Heart left ventricle (tissue), 16 donors: ENCODE measurements around the gene LSM14A. TPM values are rescaled to one million over a fixed set of nuclear protein-coding genes. Genes with fewer than 3 reads are reported as not detected.

Source experiments
- ATAC-seq, 4 donors: fragments of 200-7000 bp; cut with Tn5 transposase; one replicate each; pipeline ENCODE4 v1.9.1; 2020 to 2022; ENCODE audit warnings: moderate library complexity in 4 of 4, mild to moderate bottlenecking in 3 of 4, moderate number of reproducible peaks in 1 of 4
- DNase-seq, 5 donors: peaks; one replicate each; pipeline ENCODE4 v3.0.0-alpha.2; 2020
- H3K27ac ChIP-seq, 12 donors: fragments of 200-600 bp; sonication (generic) in 4 of 12; one replicate each; pipeline versions ENCODE4 v1.5.0 to v1.8.0; 2016 to 2022; ENCODE audit warnings: mild to moderate bottlenecking in 2 of 12
- H3K27me3 ChIP-seq, 9 donors: fragments of 200-600 bp; sonication (generic) in 2 of 9; one replicate each; pipeline versions ENCODE4 v1.5.1 to v1.8.0; 2016 to 2022; ENCODE audit warnings: mild to moderate bottlenecking in 3 of 9
- H3K36me3 ChIP-seq, 9 donors: fragments of 200-600 bp; sonication (generic) in 2 of 9; one replicate each; pipeline versions ENCODE4 v1.5.0 to v1.8.0; 2018 to 2022; ENCODE audit warnings: mild to moderate bottlenecking in 2 of 9
- H3K4me1 ChIP-seq, 12 donors: fragments of 200-600 bp; sonication (generic) in 4 of 12; one replicate each; pipeline versions ENCODE4 v1.5.0 to v1.8.0; 2016 to 2022; ENCODE audit warnings: mild to moderate bottlenecking in 3 of 12
- H3K4me3 ChIP-seq, 12 donors: fragments of 200-600 bp; sonication (generic) in 4 of 12; one replicate each; pipeline versions ENCODE4 v1.5.0 to v1.8.0; 2017 to 2022; ENCODE audit warnings: mild to moderate bottlenecking in 9 of 12, moderate library complexity in 4 of 12
- H3K9me3 ChIP-seq, 12 donors: fragments of 200-600 bp; sonication (generic) in 4 of 12; one replicate each; pipeline versions ENCODE4 v1.5.0 to v1.8.0; 2016 to 2022; ENCODE audit warnings: mild to moderate bottlenecking in 1 of 12
- POLR2A ChIP-seq, 2 donors: fragments of 450-650 bp; IDR thresholded peaks; one replicate each; pipeline ENCODE4 v1.6.1; 2017; ENCODE audit warnings: antibody characterized with exemption in 2 of 2, mild to moderate bottlenecking in 2 of 2, moderate library complexity in 2 of 2
- WGBS, 4 donors: extraction: QIAGEN DNeasy Blood & Tissue Kit in 2 of 4; methylation state at CpG; one replicate each; pipeline versions ENCODE4 v1.1.5 to v1.1.7; 2013 to 2018; 5-methylcytosine and 5-hydroxymethylcytosine counted together
- intact Hi-C, 10 donors: fragments of 100-400 bp; cut with DNase I; formaldehyde crosslinking; loops; one replicate each; pipeline versions ENCODE4 v1.11.1 to v1.14.2; 2022
- long read RNA-seq, 3 donors: library from polyadenylated mRNA; unstranded; transcript quantifications; one replicate each; pipeline ENCODE4 v2.0.0, GENCODE V29; 2020 to 2021
- polyA plus RNA-seq, 2 donors: library from polyadenylated mRNA; stranded (reverse); fragments of 200-250 nt; gene quantifications; one replicate each; pipeline ENCODE4 v1.2.3, GENCODE V29; 2013
- total RNA-seq, 9 donors: library from RNA; depleted of rRNA in 2 of 9; stranded (reverse); fragments of >200 nt in 2 of 9; fragmentation: NEBNext Ultra II Directional in 3 of 9; extraction: Animal tissue kit (Norgen Biotek cat#: 25700) in 3 of 9; gene quantifications; one replicate each; pipeline versions ENCODE4 v1.1.0 to v1.2.4, GENCODE V29; 2016 to 2023
- TF ChIP-seq, protein P1 (sequence below), 12 donors: fragments of 200-600 bp; sonication (generic) in 4 of 12; IDR thresholded peaks; one replicate each; pipeline versions ENCODE4 v1.5.0 to v1.8.0; 2018 to 2022; ENCODE audit warnings: antibody characterized with exemption in 12 of 12, mild to moderate bottlenecking in 5 of 12
- donor health status: ischemic (EF 13 %, LVEDD 7.1; RV severe dilation, severe dysfunction).
- donor health status: healthy with polysubstance abuse.
- donor health status: DM: no; HTN: yes; CAD: no.
- donor health status: DM: no; HTN: no; CAD: no.
- donor health status: ischemic (EF 25% LVEDD 6.9; RV normal size, moderate dysfunction).
- donor health status: ischemic (EF 25% LVEDD 5.7; RV mildly dilated, moderate dysfunction).
- donor health status: healthy.
- donor health status: DM: yes; HTN: yes; CAD: no.
- donor health status: ischemic (EF 35%, LVEDD 5.7; RV mildly dilated, moderate dysfunction).
- donor health status: nonischemic (EF 11% LVEDD 7.7; RV severe dilation, severe dysfunction).
- donor health status: DM: yes; HTN: yes; CAD: no.
- donor health status: PGD.
- donor health status: ischemic (EF 29% LVEDD 5.4; RV normal size, mild dysfunction).
- donor health status: nonischemic (EF 23%, LVEDD 6.1; RV moderate dilation, normal function).

LSM14A gene
- total RNA-seq = 10 to 100 TPM; 39.8 to 86.8 (median 70.5) TPM
- polyA plus RNA-seq = 100 to 1,000 TPM in 1 of 2 donors, 10 to 100 TPM in 1; 34.6 to 109 TPM
- long read RNA-seq, donor 1, transcript LSM14A-203 (10 exons, 3,596 nt) = major isoform, 46 of 103 reads
- long read RNA-seq, donor 1, transcript LSM14A-201 (11 exons, 3,424 nt) = minor isoform, 30 of 103 reads
- long read RNA-seq, donor 1, partial matches to known transcripts = 7 of 103 reads
- long read RNA-seq, donor 1, other reads (novel, unspliced or antisense) = 18 of 103 reads
- long read RNA-seq, donor 2, transcript LSM14A-203 (10 exons, 3,596 nt) = major isoform, 96 of 239 reads
- long read RNA-seq, donor 2, transcript LSM14A-201 (11 exons, 3,424 nt) = minor isoform, 88 of 239 reads
- long read RNA-seq, donor 2, partial matches to known transcripts = 30 of 239 reads
- long read RNA-seq, donor 2, other reads (novel, unspliced or antisense) = 24 of 239 reads
- long read RNA-seq, donor 3, transcript LSM14A-203 (10 exons, 3,596 nt) = major isoform, 50 of 108 reads
- long read RNA-seq, donor 3, transcript LSM14A-201 (11 exons, 3,424 nt) = minor isoform, 38 of 108 reads
- long read RNA-seq, donor 3, partial matches to known transcripts = 5 of 108 reads
- long read RNA-seq, donor 3, other reads (novel, unspliced or antisense) = 13 of 108 reads

DNA sequence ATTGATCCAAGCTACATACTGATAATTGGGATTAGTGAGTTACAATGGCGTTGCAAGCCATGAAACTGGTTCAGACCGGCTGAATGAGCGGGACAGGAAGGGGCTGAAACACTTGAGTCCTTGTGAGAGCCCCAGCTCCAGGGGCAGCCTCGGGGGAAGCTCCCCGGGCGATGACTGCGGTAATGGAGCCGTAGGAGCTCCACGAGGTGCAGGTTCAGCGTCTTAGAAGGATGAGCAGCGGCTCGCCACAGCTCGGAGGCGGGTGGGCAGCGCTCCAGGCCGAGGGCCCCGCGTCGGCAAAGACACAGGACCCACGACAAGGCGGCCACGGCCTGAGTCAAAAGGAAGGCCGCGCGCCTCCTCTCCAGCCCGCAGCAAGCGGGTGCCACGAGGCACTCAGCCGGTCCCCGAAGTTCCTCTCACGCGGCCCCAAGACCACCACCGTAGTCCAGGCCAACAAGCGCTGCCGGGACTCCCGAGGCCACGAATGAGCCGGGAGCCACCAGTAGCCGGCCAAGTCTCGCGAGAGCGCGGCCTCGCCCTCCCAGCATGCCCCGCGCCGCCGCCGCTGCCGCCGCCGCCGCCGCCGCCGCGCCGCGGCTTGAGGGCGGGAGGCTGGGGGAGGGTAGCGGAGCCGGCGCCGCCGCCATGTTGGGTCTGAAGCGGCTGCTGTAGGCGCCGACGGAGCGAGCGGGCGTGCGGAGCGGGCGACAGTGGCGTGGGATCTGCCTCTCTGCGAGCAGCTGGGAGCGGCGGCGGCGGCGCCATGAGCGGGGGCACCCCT lies at the start of gene LSM14A:
TSS of gene LSM14A (plus strand) at position 628 of the 784 bp plus-strand sequence. CDS start at position 767, 139 bp downstream.
- 0 to 2% (median 0%) methylated on average over 28 to 83 of the region's 83 CpGs for WGBS, 4 donors
- Histone ChIP-seq H3K27ac (peak within 1 kb of the TSS; percentile 97 to 100 (median 98)), H3K27me3 (no peaks in the 10 kb centered on the region), H3K36me3 (peaks cover 0 to 16% (median 0%) of the 10 kb centered on the region in 9 donors), H3K9me3 (no peaks in the 10 kb centered on the region), H3K4me3 (peak within 1 kb of the TSS; percentile 78 to 99 (median 93)), H3K4me1 (peaks cover 23 to 50% (median 40%) of the 10 kb centered on the region in 12 donors)
- DNase-seq (peak; percentile 94 to 97 (median 94)), ATAC-seq (peak; percentile 88 to 95 (median 92))
- TF ChIP-seq, protein P1, sequence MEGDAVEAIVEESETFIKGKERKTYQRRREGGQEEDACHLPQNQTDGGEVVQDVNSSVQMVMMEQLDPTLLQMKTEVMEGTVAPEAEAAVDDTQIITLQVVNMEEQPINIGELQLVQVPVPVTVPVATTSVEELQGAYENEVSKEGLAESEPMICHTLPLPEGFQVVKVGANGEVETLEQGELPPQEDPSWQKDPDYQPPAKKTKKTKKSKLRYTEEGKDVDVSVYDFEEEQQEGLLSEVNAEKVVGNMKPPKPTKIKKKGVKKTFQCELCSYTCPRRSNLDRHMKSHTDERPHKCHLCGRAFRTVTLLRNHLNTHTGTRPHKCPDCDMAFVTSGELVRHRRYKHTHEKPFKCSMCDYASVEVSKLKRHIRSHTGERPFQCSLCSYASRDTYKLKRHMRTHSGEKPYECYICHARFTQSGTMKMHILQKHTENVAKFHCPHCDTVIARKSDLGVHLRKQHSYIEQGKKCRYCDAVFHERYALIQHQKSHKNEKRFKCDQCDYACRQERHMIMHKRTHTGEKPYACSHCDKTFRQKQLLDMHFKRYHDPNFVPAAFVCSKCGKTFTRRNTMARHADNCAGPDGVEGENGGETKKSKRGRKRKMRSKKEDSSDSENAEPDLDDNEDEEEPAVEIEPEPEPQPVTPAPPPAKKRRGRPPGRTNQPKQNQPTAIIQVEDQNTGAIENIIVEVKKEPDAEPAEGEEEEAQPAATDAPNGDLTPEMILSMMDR (IDR thresholded peaks at IDR 0.05) = peak in 1 of 12 donors; percentile 7
- peak in 1 of 2 donors; percentile 63 for TF ChIP-seq POLR2A (IDR thresholded peaks at IDR 0.05)
- intact Hi-C loops = loop anchor here in 1 of 10 donors (5.0 kb wide), 1 partner anchor 995 kb away; no protein-coding TSS in a partner anchor

- no peak for ATAC-seq
Observed at GRCh38 chr19:34124828-34125227, 47.5 kb upstream of the LSM14A start.

GRCh38 chr19:34126966-34127365 lies 45.3 kb upstream of the LSM14A start:
- no peaks in the 10 kb centered on the region for H3K9me3 ChIP-seq
- no peaks in the 10 kb centered on the region for H3K36me3 ChIP-seq
- WGBS, 4 donors = 68 to 84% (median 79%) methylated on average over 4 to 8 of the region's 8 CpGs
- intact Hi-C loops = no loop called here
- H3K27me3 ChIP-seq = no peaks in the 10 kb centered on the region
- no peak for DNase-seq
- no peak for ATAC-seq
- H3K4me1 ChIP-seq = no peaks in the 10 kb centered on the region
- TF ChIP-seq, protein P1 (IDR thresholded peaks at IDR 0.05) = no peak
- no peak for TF ChIP-seq POLR2A (IDR thresholded peaks at IDR 0.05)
- H3K4me3 ChIP-seq = no peak overlapping the region
- no peak overlapping the region for H3K27ac ChIP-seq

More at GRCh38 chr19:34124828-34125227, 47.5 kb upstream of the LSM14A start:
- no peaks in the 10 kb centered on the region for H3K4me1 ChIP-seq
- no peaks in the 10 kb centered on the region for H3K27me3 ChIP-seq
- no peaks in the 10 kb centered on the region for H3K9me3 ChIP-seq
- WGBS, 4 donors = 7 to 15% (median 15%) methylated on average over 1 of the region's 1 CpG
- no peak overlapping the region for H3K4me3 ChIP-seq
- H3K36me3 ChIP-seq = no peaks in the 10 kb centered on the region
- intact Hi-C loops = no loop called here
- no peak overlapping the region for H3K27ac ChIP-seq
- no peak for TF ChIP-seq POLR2A (IDR thresholded peaks at IDR 0.05)
- TF ChIP-seq, protein P1 (IDR thresholded peaks at IDR 0.05) = no peak
- no peak for DNase-seq
